GM21786 (cell line): Measurements from ENCODE around the gene PRXL2B.
"Not testable (repeated sequence)": the region's sequence is repeated elsewhere in the genome, so short reads cannot be mapped to it uniquely, and the experiment has no call there.

Source experiments
- ATAC-seq: cut with Tn5 transposase; IDR thresholded peaks from one replicate; pipeline ENCODE4 v1.9.1; 2021; ENCODE audit not compliant: unreplicated experiment

The PRXL2B gene

DNA sequence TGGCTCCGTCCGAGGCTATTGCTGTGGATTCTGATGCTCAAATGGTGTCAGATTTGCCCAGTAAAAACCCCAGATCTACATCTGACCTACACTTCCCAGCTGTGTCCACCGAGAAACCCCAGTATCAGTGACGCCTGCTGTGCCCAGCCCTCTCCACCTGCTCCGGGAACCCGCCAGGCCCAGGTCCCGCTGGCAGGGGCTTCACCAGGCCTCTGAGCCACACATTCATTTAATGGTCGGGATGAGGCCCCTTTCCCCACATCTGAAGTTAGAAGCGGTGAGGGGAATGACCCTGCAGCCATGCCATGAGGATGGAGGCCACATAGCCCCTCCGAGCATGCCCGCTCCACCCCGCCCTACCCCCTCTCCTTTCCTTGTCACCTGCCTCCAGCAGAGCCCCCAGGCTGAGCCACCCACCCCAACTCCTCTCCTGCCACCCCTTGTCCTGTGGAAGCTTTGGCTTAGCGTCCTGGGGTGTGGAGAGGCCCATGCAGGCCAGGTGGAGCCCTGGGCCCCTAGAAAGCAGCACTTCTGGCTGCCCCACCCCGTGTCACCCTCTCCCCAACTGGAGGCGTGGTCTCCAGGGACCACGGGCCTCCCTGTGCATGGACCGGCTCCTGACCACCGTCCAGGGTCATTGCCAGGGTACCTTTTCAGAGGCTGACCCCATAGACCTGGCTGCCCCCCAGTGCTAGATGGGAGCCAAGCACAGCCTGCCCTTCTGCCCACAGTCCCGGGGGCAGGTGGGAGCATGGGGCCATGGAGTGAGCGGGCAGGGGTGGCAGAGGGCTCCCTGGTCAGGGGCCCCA lies 22.4 kb upstream of the PRXL2B start:
- no peak for ATAC-seq

DNA sequence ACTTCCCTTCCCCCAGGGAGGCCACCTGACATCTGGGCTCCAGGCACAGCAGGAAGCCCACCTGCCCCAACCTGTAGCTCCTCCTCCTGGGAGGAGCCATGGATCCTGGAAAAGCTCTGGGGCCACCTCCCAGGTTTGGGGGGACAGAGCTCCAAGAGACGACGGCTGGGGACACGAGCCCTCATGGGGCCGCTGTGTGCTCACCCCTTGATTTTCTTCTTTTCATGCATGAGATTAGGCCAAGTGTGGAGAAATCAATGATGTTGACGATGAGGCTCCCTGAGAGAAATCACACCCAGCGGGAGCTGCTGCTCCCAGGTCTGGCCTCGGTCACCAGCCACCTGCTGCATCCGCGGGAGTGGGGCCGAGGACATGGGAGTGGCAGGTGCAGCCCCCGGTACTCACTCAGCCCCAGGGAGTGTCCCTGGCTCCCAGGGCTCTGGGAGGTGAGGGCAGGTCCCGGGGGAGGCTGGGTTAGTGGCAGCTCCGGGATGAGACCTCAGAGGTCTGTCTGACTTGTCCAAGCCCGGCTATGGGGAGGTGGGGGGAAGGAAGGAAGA lies 21.7 kb upstream of the PRXL2B start:
- ATAC-seq, result no peak

GRCh38 chr1:2566101-2567045 lies 20.2 kb upstream of the PRXL2B start:
- no peak for ATAC-seq

DNA sequence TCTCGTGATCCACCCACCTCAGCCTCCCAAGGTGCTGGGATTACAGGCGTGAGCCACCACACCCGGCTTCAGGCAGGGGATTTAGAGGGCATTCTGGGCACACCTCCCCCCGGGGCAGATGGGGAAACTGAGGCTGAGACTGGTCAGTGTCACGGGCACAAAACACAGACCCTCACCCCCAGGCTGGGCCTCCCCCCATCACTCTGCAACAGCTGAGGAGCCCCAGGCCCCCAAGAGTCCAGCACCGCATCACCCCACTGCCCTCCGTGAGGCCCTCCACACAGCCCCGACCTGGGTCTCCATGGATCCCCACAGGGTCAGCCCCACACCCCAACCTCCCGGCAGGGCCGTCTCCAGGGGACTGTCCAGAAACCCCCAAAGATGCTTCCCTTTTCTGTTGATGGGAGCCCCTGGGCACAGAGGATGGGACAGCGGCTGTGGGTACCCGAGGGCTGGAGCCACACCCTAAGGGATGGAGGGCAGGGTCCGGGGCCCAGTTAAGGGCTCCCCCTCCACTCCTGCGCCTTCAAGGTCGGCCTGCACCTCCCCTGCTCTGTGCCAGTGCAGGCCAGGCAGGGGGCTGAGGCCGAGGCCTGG lies 19.4 kb upstream of the PRXL2B start:
- no peak for ATAC-seq

DNA sequence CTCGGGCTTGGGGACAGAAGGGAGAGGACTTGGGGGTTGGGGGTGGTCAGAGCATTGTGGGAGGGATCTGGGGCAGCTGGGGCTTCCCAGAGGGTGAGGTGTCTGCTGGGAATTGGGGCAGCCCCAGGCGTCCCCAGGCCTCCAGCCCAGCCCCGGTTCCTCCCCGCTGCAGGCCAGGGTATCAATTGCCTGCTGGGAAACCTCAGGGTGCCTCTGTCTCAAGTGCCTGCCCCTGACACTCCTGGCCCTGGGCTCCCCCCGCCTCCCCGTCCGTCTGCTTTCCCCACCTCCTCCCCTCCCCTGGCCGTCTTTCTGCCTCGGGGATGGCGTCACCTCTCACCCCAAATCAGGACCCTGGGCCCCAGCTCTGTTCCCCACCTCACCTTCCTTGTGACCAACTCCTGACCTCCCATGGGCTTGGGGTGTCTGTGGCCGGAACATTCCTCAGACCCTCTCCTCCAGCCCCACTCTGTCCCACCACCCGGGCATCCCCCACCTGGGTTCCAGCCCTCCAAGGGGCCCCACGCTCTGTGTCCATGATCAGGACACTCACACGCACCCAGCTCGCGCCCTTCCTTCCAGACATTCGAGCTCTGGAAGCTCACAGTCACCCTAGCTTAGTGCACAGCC lies 18.3 kb upstream of the PRXL2B start:
- not testable (repeated sequence) for ATAC-seq

- no peak for ATAC-seq
These were observed 17.5 kb upstream of the PRXL2B start for GRCh38 chr1:2569060-2569459.

DNA sequence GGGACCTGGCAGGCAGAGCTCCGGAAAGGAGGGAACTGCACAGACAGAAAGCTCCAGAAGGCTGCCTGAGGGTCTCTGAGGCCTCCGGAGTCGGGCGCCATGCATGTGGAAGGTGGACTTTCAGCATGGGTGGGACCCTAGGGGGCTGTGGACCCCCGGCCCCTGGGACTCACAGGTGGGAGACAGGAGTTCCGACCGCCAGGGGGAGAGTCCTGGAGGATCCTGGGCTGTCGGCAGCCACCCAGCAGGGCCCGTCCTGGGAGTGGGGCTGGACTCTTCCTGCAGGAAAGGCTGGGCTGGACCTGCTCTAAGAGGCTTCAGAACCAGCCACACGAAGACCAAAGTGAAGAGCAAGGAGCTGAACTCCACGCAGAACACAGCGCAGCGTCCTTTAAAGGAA lies 16.9 kb upstream of the PRXL2B start:
- ATAC-seq, result not testable (repeated sequence)

- no peak for ATAC-seq
These were observed 16.2 kb upstream of the PRXL2B start for GRCh38 chr1:2570332-2570731.

GRCh38 chr1:2571348-2571747 lies 15.2 kb upstream of the PRXL2B start:
- ATAC-seq, result no peak

DNA sequence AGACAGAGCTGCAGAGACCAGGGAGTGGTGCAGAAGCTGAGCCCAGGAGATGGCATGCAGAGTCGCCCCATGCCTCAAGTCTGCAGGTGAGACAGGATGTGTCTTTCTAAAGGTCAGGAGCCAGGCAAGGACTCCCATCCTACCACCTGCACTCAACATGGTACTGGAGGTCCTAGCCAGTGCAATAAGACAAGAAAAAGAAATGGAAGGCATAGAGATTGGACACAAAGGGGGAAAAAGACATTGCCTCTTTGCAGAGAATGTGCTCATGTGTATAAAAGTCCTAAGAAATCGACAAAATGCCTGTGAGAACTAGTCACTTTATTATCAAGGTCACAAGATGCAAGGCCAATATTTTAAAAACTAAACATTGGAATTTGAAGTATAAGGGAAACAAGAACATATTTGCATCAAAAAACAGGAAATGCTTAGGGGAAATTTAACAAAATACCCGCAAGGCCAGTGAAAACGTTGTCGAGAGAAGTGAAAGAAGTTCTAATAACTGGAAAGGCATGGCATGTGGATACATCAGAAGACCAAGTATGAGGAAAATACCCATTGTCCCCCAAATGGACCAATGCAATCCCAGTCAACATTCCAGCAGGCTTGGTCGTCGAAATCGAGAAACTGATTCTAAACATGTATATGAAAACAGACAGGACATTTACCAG lies 13.2 kb upstream of the PRXL2B start:
- no peak for ATAC-seq

- ATAC-seq, result no peak
These were observed 12.2 kb upstream of the PRXL2B start for GRCh38 chr1:2574350-2574749.

DNA sequence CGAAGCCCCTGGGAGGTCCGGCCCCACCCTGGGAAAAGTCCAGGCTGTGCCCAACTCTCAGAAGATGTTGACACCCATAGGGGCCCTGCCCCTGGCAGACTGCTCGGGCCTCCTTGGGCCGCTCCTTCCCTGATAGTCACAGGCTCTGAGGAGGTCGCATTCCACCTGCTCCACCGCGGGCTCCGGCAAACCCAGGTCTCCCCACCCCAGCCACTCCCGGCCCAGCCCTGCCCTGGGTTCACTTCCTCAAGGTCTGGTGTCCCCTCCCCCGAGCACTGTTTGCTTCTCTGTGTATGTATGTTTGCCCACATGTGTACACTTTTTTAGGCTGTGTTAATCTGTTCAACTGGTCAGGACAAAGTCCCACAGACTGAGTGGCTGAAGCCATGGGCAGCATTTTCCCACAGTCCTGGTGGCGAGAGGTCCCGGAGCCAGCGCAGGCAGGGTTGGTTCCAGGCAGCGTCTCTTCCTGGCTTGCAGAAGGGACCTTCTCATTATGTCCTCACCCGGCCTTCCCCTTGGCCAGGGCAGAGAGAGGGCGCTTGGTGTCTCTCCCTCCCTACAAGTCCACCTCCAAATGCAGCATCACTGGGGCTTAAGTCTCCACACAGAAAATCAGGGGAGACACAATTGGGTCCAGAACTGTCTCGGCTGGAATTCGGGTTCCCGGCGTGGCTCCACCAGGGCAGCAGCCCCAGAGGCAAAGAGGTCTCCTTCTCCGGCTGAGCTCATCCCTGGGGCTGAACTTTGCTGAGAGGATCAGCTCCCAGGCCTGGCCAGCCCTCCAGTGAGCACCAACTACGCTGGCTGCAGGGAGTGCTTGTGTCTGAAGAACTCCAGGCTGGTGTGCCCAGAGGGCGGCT lies 10.5 kb upstream of the PRXL2B start:
- ATAC-seq, result no peak

DNA sequence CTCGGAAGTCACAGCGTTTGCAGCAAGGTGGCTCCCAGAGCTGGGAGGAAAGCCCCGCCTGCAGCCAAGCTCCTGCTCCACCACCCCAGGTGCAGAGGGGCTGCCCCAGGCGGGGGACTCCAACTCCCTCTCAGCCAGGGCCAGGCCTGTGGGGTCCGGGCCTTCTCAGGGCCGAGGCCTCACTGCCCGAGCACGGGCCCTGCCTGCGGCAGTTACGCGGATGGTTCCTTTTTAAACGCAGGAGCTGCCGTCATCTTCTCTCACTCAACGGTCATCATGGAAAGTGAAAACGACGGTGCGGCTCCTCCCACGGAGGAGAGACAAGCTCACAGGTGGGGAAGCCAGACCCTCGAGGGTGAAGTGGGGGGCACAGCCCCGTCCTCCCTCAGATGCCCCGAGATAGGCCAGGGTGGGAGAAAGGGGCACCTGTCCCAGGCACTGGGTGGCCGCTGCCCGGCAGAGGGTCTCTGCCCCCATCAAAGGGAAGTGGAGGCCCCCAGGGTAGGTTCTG lies 9.0 kb upstream of the PRXL2B start:
- ATAC-seq, result not testable (repeated sequence)

GRCh38 chr1:2578758-2579118 lies 7.8 kb upstream of the PRXL2B start:
- no peak for ATAC-seq

GRCh38 chr1:2580691-2581090 lies 5.9 kb upstream of the PRXL2B start:
- ATAC-seq, result no peak

DNA sequence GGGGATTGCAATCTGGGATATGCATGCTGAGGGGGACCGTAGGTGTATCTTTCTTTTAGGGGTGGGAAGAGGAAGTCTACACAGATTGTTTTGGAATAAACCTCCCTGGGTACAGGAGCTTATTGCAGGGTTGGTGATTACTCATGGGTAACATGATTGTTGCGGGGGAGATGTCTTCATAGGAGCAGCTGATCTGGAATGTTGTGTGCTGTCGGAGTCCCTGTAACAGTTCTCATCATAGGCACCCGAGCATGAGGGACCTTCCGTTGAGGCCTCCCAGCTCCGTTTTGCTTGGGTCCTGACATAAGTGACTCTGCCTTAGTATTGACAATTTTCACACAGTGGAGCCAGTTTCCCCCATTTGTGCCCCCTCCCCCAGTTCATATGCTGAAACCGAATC lies 4.2 kb upstream of the PRXL2B start:
- no peak for ATAC-seq

- ATAC-seq, result no peak
These were observed 3.2 kb upstream of the PRXL2B start for GRCh38 chr1:2583331-2583791.

DNA sequence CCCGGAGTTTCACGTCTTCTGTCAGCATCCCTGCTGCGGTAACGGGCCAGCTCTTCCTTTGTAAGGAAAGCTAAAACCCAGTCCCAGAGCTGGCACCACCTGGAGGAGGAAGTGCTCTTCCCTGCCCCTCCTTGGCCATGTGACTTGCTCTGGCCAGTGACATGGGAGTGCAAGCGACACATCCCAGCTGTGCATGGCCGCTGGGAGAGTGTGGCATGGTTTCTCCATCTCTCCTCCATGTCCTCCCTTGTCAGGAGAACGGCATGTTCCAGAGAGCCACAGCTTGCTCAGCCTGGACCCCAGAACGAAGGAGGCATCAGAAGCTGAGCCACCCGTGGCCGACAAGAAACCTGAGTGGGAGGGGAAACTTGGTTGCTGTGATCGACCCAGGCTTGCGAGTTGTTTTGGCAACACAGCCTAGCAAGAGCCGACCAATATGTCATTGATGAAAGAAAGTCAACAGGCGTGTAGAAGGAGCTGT lies 2.7 kb upstream of the PRXL2B start:
- no peak for ATAC-seq
